Activated B cell treated with CpG ODN at 0.5 μM for 24 hours (primary cell): Measurements from ENCODE around the gene CABLES2. TPM values are rescaled to one million over a fixed set of nuclear protein-coding genes. Genes with fewer than 3 reads are reported as not detected.

Experiments
- ATAC-seq: fragments of 200-7000 bp; cut with Tn5 transposase; one replicate; pipeline ENCODE4 v1.10.0; 2021; ENCODE audit warnings: low read depth, mild to moderate bottlenecking, moderate library complexity
- CTCF ChIA-PET: fragments of 350-600 bp; sonication (Branson Sonifier 250); formaldehyde crosslinking; loops from one replicate; lab custom pipeline; 2021; ENCODE audit warnings: antibody characterized with exemption; lab: Charles Lee
- POLR2A ChIA-PET: fragments of 350-600 bp; sonication (Branson Sonifier 250); formaldehyde crosslinking; loops from one replicate; lab custom pipeline; 2021; ENCODE audit warnings: antibody characterized with exemption; lab: Charles Lee
- DNase-seq: peaks from one replicate; pipeline ENCODE4 v3.0.0; 2022
- H3K27ac Mint-ChIP-seq: one replicate; pipeline ENCODE4 v1.8.0; 2020; ENCODE audit warnings: mixed read lengths
- H3K27me3 Mint-ChIP-seq: one replicate; pipeline ENCODE4 v1.8.0; 2021; ENCODE audit warnings: mixed read lengths
- H3K36me3 Mint-ChIP-seq: one replicate; pipeline ENCODE4 v1.8.0; 2021; ENCODE audit warnings: low read depth, mixed read lengths
- H3K4me1 Mint-ChIP-seq: one replicate; pipeline ENCODE4 v1.8.0; 2021; ENCODE audit warnings: mixed read lengths
- H3K4me3 Mint-ChIP-seq: one replicate; pipeline ENCODE4 v1.8.0; 2020; ENCODE audit warnings: mild to moderate bottlenecking, mixed read lengths
- H3K9me3 Mint-ChIP-seq: one replicate; pipeline ENCODE4 v1.8.0; 2020; ENCODE audit warnings: mixed read lengths
- intact Hi-C: fragments of 100-400 bp; cut with micrococcal nuclease; formaldehyde crosslinking; loops from one replicate; pipeline ENCODE4 v1.15.1; 2024
- total RNA-seq: library from RNA; stranded (reverse); gene quantifications from 2 replicates; pipeline ENCODE4 v1.2.3, GENCODE V29; 2022
- TF ChIP-seq, protein P1 (sequence below): fragments of 200-600 bp; IDR thresholded peaks from one replicate; pipeline ENCODE4 v1.8.0; 2022; ENCODE audit warnings: antibody characterized with exemption, mild to moderate bottlenecking

Gene CABLES2
- total RNA-seq, 1 donor from 2014 or later: 6.6 TPM

DNA sequence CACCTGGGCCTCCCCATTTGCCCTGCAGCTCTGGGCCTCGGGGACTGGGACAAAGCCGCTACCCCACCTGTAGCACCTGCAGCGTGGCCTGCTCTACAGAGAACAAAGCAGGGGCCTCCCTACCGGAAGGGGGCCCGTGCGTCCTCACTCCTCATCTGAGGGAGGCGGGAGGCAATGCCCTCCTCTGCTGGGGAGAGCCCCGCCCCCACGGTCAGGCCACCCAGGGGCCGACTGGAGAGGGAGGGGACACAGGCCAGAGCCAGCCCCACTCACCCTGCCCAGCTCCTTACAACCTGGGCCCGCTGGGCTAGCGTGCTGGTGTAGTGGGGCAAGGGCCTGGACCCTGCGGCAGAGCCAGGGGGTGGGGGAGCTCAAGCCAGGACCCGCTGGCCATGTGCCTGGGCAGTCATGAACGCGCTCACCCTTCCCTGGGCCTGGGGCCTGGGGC is 48.0 kb downstream of the CABLES2 start:
- H3K27ac Mint-ChIP-seq: no peak overlapping the region
- no peak overlapping the region for H3K4me3 Mint-ChIP-seq
- ChIA-PET CTCF (no interaction called here), POLR2A (no interaction called here)
- H3K9me3 Mint-ChIP-seq: no peaks in the 10 kb centered on the region
- H3K36me3 Mint-ChIP-seq: no peaks in the 10 kb centered on the region
- TF ChIP-seq, protein P1, sequence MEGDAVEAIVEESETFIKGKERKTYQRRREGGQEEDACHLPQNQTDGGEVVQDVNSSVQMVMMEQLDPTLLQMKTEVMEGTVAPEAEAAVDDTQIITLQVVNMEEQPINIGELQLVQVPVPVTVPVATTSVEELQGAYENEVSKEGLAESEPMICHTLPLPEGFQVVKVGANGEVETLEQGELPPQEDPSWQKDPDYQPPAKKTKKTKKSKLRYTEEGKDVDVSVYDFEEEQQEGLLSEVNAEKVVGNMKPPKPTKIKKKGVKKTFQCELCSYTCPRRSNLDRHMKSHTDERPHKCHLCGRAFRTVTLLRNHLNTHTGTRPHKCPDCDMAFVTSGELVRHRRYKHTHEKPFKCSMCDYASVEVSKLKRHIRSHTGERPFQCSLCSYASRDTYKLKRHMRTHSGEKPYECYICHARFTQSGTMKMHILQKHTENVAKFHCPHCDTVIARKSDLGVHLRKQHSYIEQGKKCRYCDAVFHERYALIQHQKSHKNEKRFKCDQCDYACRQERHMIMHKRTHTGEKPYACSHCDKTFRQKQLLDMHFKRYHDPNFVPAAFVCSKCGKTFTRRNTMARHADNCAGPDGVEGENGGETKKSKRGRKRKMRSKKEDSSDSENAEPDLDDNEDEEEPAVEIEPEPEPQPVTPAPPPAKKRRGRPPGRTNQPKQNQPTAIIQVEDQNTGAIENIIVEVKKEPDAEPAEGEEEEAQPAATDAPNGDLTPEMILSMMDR: no peak
- intact Hi-C loops: no loop called here
- H3K27me3 Mint-ChIP-seq: no peaks in the 10 kb centered on the region
- no peaks in the 10 kb centered on the region for H3K4me1 Mint-ChIP-seq
- no peak for DNase-seq
- ATAC-seq: no peak

DNA sequence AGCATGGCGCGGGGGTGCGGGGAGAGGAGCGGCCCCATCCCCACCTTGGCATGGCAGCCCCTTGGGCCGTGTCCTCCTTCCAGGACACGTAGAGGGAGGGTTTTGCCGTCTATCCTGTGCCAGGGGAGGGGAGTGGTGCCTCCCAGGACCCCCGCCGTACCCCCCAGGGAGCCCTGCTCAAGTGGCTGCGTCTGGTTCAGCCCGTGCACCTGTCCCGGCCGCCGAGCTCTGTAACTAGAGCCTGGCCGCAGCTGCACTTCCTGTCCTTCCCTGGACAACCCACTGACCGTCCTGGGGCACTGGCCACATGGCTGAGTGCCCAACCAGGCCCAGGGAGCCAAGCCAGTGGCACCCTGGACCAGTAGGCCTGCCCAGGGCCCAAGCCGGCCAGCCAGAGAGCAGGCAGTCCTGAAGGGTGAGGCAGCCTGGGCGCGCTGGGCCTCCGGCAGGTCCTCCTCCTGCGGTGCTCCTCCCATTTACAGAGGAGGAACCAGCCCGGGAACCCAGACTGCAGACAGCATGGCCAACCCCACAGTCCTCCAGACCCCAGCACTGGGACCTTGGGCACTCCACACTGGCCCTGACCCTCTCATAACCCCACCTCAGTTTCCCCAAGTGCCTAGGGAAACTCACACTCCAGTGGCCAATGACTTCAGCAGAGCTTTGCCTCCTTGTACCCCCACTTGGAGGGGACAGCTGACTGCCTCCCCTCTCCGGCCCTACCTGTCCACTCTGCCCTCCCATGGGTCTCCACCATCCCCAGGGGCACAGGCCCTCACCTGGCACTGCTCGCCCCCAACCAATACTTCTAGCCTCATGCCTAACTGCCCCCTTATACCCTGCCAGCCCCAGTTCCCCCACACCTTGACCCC is 48.7 kb downstream of the CABLES2 start:
- ATAC-seq: no peak
- H3K4me3 Mint-ChIP-seq: no peak overlapping the region

DNA sequence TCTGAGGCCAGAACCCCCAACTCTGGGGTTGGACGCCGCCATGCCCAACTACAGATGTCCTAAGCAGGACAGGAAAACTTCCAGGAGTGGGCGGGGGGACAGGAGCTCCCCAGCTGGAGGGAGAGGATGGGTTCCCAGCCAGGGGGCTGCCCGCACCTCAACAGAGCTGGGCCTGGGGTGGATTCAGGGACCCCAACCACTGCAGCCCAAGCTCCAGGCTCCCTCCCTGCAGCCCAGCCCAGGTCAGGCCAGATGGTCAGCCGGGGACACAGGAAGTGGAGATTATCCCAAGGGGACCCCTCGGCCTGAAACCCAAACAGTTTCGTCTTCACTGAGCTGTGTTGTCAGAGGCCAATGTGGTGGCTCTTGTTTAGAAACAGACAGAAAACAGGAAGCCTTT is 49.4 kb downstream of the CABLES2 start:
- Mint-ChIP-seq H3K4me1 (no peaks in the 10 kb centered on the region), H3K4me3 (no peak overlapping the region), H3K36me3 (no peaks in the 10 kb centered on the region), H3K9me3 (no peaks in the 10 kb centered on the region), H3K27ac (no peak overlapping the region), H3K27me3 (no peaks in the 10 kb centered on the region)
- POLR2A ChIA-PET: interaction anchor here (0.7 kb wide), 1 partner anchor 10 kb away, joined by 4 read pairs; the partner anchor contains the start of gene LAMA5
- intact Hi-C loops: no loop called here
- DNase-seq (no peak), ATAC-seq (no peak)
- TF ChIP-seq, protein P1: no peak
- CTCF ChIA-PET: no interaction called here

More for the DNA sequence above, 48.7 kb downstream of the CABLES2 start:
- intact Hi-C loops: no loop called here
- TF ChIP-seq, protein P1: no peak
- no peaks in the 10 kb centered on the region for H3K36me3 Mint-ChIP-seq
- H3K27me3 Mint-ChIP-seq: no peaks in the 10 kb centered on the region
- POLR2A ChIA-PET: interaction anchor here (0.7 kb wide), 1 partner anchor 9 kb away, joined by 4 read pairs; the partner anchor contains the start of gene LAMA5
- no peak overlapping the region for H3K27ac Mint-ChIP-seq
- DNase-seq: no peak
- no peaks in the 10 kb centered on the region for H3K4me1 Mint-ChIP-seq
- CTCF ChIA-PET: no interaction called here
- no peaks in the 10 kb centered on the region for H3K9me3 Mint-ChIP-seq

DNA sequence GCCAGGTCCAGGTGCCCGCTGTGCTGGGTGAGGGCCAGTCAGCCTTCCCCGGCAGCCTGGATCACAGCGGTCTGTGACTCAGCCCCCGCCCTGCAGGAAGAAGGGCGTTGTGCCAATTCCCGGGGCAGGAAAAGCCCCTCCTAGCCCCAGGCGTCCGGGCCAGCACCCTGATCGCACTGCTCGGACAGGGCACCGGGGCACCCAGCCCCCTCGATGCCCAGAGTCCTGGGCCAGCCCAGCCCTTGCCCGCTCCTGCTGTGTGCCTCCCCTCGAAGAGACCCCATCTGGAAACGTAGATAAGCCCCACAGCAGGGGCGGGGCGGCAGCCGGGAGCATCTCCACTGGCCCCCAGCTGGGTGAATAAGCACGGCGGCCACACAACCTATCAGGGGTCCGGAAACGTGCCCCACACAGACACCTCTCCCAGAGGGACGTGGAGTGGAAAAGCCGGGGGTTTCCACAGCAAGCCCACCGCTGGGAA is 49.9 kb downstream of the CABLES2 start:
- intact Hi-C loops: no loop called here
- Mint-ChIP-seq H3K4me1 (no peaks in the 10 kb centered on the region), H3K4me3 (no peak overlapping the region), H3K27ac (no peak overlapping the region), H3K27me3 (no peaks in the 10 kb centered on the region), H3K36me3 (peaks cover 4% of the 10 kb centered on the region), H3K9me3 (no peaks in the 10 kb centered on the region)
- no peak for DNase-seq
- TF ChIP-seq, protein P1: no peak
- CTCF ChIA-PET: no interaction called here
- ATAC-seq: no peak
- POLR2A ChIA-PET: no interaction called here

DNA sequence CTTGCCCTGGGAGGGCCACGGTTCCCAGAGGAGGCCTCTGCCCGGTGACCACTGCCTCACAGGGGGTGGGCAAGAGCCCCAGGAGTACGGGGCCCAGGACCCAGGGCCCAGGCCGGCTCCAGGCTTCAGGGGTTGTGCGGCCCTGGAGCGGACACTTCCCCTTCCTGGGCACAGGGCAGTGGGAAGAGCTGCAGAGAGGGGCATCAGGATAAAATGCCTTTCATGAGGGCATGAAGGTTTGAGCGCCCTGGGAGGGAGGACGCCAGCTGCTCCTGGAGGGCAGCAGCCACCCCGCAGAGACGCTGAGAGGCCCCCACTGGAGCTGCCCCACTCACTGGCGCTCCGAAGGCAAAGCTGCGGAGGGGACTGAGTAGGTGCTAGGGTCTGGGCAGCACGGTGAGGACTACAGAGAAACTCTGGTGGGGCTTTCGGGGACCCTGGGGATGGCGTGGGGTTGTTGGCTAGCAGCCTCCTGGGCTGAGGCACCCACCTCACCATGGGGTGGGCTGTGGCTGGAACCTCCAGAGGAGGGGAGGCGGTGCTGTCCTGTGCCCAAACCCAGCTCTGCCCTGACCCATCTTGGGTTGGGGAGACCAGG is 50.4 kb downstream of the CABLES2 start:
- TF ChIP-seq, protein P1: no peak
- H3K36me3 Mint-ChIP-seq: peaks cover 6% of the 10 kb centered on the region
- DNase-seq: no peak
- H3K27me3 Mint-ChIP-seq: no peaks in the 10 kb centered on the region
- H3K4me3 Mint-ChIP-seq: no peak overlapping the region
- no peak for ATAC-seq
- no peaks in the 10 kb centered on the region for H3K9me3 Mint-ChIP-seq
- intact Hi-C loops: no loop called here
- no peak overlapping the region for H3K27ac Mint-ChIP-seq
- H3K4me1 Mint-ChIP-seq: no peaks in the 10 kb centered on the region
- ChIA-PET POLR2A (no interaction called here), CTCF (no interaction called here)
